ENCODE results near the gene ZRANB1. TPM values are rescaled to one million over a fixed set of nuclear protein-coding genes. Genes with fewer than 3 reads are reported as not detected.

The ZRANB1 gene
- total RNA-seq, 2 experiments from 2014 or later, result 14.5 to 17.0 TPM

DNA sequence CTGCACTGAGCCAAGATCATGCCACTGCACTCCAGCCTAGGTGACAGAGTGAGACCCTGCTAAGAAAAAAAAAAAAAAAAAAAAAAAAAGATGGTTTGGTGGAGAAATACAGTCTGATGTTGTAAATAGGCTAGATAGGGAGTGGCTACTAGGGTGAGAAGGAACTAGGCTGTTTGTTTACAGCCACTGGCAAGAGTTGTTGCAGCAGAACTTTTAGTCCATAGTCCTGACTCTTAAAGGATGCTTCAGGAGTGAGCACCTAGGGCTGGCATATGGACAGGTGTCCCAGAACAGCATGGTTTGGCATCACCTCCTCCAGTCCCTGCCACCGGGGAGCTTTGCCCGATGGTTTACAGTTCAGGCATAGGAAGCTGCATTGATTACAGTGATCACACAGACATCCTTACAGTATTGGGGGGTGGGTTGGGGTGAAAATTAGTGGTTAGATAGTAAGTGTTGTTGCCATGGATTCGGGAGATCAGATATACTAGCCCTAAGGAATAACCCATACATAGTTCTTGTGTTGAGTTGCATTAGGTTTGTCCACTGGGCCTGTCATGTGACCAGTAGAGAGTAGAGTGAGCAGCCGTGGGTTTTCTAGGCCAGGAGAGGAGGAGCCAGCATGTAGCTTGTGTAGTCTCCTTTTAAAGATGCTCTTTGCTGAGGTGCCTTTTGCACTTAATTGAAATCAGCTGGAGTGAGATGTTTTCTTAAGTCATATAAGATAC is 35.9 kb downstream of the ZRANB1 start:
- no peaks in the 10 kb centered on the region for H3K9me2 ChIP-seq (ENCODE audit: insufficient read depth, low read length)
- H2AFZ ChIP-seq (ENCODE audit: low read length), result no peak overlapping the region
- H3K79me2 ChIP-seq (ENCODE audit: insufficient read depth, low read depth, low read length), result peaks cover 13% of the 10 kb centered on the region
- no peaks in the 10 kb centered on the region for H3K4me1 ChIP-seq (ENCODE audit: insufficient read depth, low read length, poor library complexity, severe bottlenecking)
- H3K9me3 ChIP-seq (ENCODE audit: low read length), result no peaks in the 10 kb centered on the region
- BruUV-seq (replicated peaks), result no TSS peak
- no peak overlapping the region for H3K27ac ChIP-seq (ENCODE audit: low read depth, low read length, poor library complexity, severe bottlenecking)
- ChIA-PET CTCF (ENCODE audit: unreplicated experiment) (interaction anchor here (0.6 kb wide), 1 partner anchor 52 kb away, joined by 7 read pairs; no protein-coding TSS in a partner anchor), POLR2A (interaction anchor here (0.6 to 1.3 kb wide), 3 partner anchors 15 to 252 kb away, joined by 3 to 4 read pairs (median 3); no protein-coding TSS in a partner anchor)
- H3K36me3 ChIP-seq (ENCODE audit: insufficient read depth, low read length), result peaks cover 54% of the 10 kb centered on the region
- intact Hi-C loops (cut with micrococcal nuclease; ENCODE audit: unreplicated experiment), result no loop called here
- no peak for DNase-seq (ENCODE audit: low spot score)
- no peaks in the 10 kb centered on the region for H4K20me1 ChIP-seq (ENCODE audit: insufficient read depth, low read length)
- no peak overlapping the region for H3K4me3 ChIP-seq (ENCODE audit: low read depth, low read length, poor library complexity, severe bottlenecking)
- no peak overlapping the region for H3K4me2 ChIP-seq (ENCODE audit: low read length)
- TF ChIP-seq, protein P1, sequence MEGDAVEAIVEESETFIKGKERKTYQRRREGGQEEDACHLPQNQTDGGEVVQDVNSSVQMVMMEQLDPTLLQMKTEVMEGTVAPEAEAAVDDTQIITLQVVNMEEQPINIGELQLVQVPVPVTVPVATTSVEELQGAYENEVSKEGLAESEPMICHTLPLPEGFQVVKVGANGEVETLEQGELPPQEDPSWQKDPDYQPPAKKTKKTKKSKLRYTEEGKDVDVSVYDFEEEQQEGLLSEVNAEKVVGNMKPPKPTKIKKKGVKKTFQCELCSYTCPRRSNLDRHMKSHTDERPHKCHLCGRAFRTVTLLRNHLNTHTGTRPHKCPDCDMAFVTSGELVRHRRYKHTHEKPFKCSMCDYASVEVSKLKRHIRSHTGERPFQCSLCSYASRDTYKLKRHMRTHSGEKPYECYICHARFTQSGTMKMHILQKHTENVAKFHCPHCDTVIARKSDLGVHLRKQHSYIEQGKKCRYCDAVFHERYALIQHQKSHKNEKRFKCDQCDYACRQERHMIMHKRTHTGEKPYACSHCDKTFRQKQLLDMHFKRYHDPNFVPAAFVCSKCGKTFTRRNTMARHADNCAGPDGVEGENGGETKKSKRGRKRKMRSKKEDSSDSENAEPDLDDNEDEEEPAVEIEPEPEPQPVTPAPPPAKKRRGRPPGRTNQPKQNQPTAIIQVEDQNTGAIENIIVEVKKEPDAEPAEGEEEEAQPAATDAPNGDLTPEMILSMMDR (conservative IDR thresholded peaks at IDR 0.05; ENCODE audit: low read length), result no peak
- TF ChIP-seq EZH2phosphoT487 (IDR thresholded peaks at IDR 0.05; ENCODE audit: borderline replicate concordance, low read depth, low read length), result no peak

DNA sequence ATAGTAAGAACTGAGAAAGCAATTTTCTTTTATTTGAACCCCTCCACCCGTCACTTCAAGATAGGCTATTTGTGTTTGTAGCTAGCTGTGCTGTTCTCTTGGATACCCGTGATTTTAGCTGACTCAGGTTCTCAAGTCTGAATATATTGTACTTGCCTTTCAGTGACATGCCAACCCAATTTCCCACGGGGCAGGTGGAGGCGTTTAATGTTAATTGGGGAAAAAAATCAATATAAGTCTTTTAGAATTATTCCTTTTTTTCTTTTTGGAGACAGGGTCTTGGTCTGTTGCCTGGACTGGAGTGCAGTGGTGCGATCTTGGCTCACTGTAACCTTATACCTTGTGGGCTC is 36.4 kb downstream of the ZRANB1 start:
- no peaks in the 10 kb centered on the region for H3K9me3 ChIP-seq (ENCODE audit: low read length)
- peaks cover 57% of the 10 kb centered on the region for H3K36me3 ChIP-seq (ENCODE audit: insufficient read depth, low read length)
- TF ChIP-seq, protein P1 (conservative IDR thresholded peaks at IDR 0.05; ENCODE audit: low read length), result no peak
- TF ChIP-seq EZH2phosphoT487 (IDR thresholded peaks at IDR 0.05; ENCODE audit: borderline replicate concordance, low read depth, low read length), result no peak
- no peaks in the 10 kb centered on the region for H3K9me2 ChIP-seq (ENCODE audit: insufficient read depth, low read length)
- ChIA-PET POLR2A (interaction anchor here (0.6 to 1.3 kb wide), 3 partner anchors 14 to 252 kb away, joined by 3 to 4 read pairs (median 3); no protein-coding TSS in a partner anchor), CTCF (ENCODE audit: unreplicated experiment) (no interaction called here)
- no peak overlapping the region for H3K27ac ChIP-seq (ENCODE audit: low read depth, low read length, poor library complexity, severe bottlenecking)
- H4K20me1 ChIP-seq (ENCODE audit: insufficient read depth, low read length), result no peaks in the 10 kb centered on the region
- BruUV-seq (replicated peaks), result no TSS peak
- H2AFZ ChIP-seq (ENCODE audit: low read length), result no peak overlapping the region
- intact Hi-C loops (cut with micrococcal nuclease; ENCODE audit: unreplicated experiment), result no loop called here
- H3K79me2 ChIP-seq (ENCODE audit: insufficient read depth, low read depth, low read length), result peaks cover 13% of the 10 kb centered on the region
- no peak for DNase-seq (ENCODE audit: low spot score)
- H3K4me3 ChIP-seq (ENCODE audit: low read depth, low read length, poor library complexity, severe bottlenecking), result no peak overlapping the region
- H3K4me1 ChIP-seq (ENCODE audit: insufficient read depth, low read length, poor library complexity, severe bottlenecking), result peaks cover 2% of the 10 kb centered on the region
- H3K4me2 ChIP-seq (ENCODE audit: low read length), result no peak overlapping the region

DNA sequence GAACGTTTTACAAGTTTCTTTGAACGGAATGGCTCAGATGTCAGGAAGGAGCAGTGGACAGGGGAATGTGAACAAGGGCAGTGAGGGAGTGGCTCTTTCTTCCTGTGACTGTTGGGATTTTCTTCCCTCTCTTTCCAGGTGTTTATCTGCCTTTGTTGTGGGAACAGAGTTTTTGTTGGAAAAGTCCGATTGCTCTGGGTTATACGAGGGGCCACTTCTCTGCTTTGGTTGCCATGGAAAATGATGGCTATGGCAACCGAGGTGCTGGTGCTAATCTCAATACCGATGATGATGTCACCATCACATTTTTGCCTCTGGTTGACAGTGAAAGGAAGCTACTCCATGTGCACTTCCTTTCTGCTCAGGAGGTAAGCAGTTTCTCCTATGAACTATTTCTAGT is 41.4 kb downstream of the ZRANB1 start:
- Histone ChIP-seq H3K4me1 (ENCODE audit: insufficient read depth, low read length, poor library complexity, severe bottlenecking) (peaks cover 16% of the 10 kb centered on the region), H2AFZ (ENCODE audit: low read length) (no peak overlapping the region), H3K9me2 (ENCODE audit: insufficient read depth, low read length) (no peaks in the 10 kb centered on the region), H3K4me2 (ENCODE audit: low read length) (no peak overlapping the region), H3K9me3 (ENCODE audit: low read length) (no peaks in the 10 kb centered on the region), H3K36me3 (ENCODE audit: insufficient read depth, low read length) (peaks cover 73% of the 10 kb centered on the region), H4K20me1 (ENCODE audit: insufficient read depth, low read length) (no peaks in the 10 kb centered on the region), H3K4me3 (ENCODE audit: low read depth, low read length, poor library complexity, severe bottlenecking) (no peak overlapping the region), H3K27ac (ENCODE audit: low read depth, low read length, poor library complexity, severe bottlenecking) (no peak overlapping the region), H3K79me2 (ENCODE audit: insufficient read depth, low read depth, low read length) (peaks cover 13% of the 10 kb centered on the region)
- DNase-seq (ENCODE audit: low spot score), result no peak
- BruUV-seq (replicated peaks), result no TSS peak
- intact Hi-C loops (cut with micrococcal nuclease; ENCODE audit: unreplicated experiment), result no loop called here
- ChIA-PET POLR2A (interaction anchor here (0.6 to 0.8 kb wide), 4 partner anchors 9 to 106 kb away, joined by 3 read pairs; no protein-coding TSS in a partner anchor), CTCF (ENCODE audit: unreplicated experiment) (no interaction called here)
- no peak for TF ChIP-seq EZH2phosphoT487 (IDR thresholded peaks at IDR 0.05; ENCODE audit: borderline replicate concordance, low read depth, low read length)
- TF ChIP-seq, protein P1 (conservative IDR thresholded peaks at IDR 0.05; ENCODE audit: low read length), result no peak

Data from OCI-LY7 (cell line).